A673 (cell line): ENCODE results near the gene FAXDC2.

ENCODE experiments used
- CTCF ChIP-seq: fragments of 300-800, 200-600 bp; sonication (generic); conservative IDR thresholded peaks from 2 replicates; pipeline ENCODE4 v1.5.1; 2017; ENCODE audit warnings: low read depth, mild to moderate bottlenecking, antibody characterized with exemption, low read length, moderate library complexity, mixed read lengths
- EZH2 ChIP-seq: fragments of 200-600 bp; sonication (generic); IDR thresholded peaks from 2 replicates; pipeline ENCODE4 v1.6.1; 2017; ENCODE audit warnings: borderline replicate concordance, low read depth, mild to moderate bottlenecking, mixed read lengths, antibody characterized with exemption, low read length; ENCODE audit not compliant: poor library complexity, severe bottlenecking

GRCh38 chr5:154818471-154819116, 31.8 kb downstream of the FAXDC2 start:
- TF ChIP-seq CTCF (no peak), EZH2 (no peak)
